H1 (cell line): ENCODE results near the gene UROD. TPM values are rescaled to one million over a fixed set of nuclear protein-coding genes. Genes with fewer than 3 reads are reported as not detected.

Experiments
- BACH1 ChIP-seq: IDR thresholded peaks from 2 replicates; pipeline ENCODE4 v1.6.1; 2012; ENCODE audit warnings: low read length, improper control_type of control experiment
- BCL11A ChIP-seq, 2 experiments: IDR thresholded peaks; one replicate each; pipeline ENCODE4 v1.6.1; 2011; ENCODE audit warnings: low read depth in 2 of 2, low read length in 2 of 2, mild to moderate bottlenecking in 2 of 2
- CHD2 ChIP-seq: IDR thresholded peaks from 2 replicates; pipeline ENCODE4 v1.6.1; 2012; ENCODE audit warnings: low read length, improper control_type of control experiment
- CHD7 ChIP-seq: fragments of 300-600 bp; sonication (generic); IDR thresholded peaks from 2 replicates; pipeline ENCODE4 v1.7.1; 2012; ENCODE audit warnings: low read length, moderate library complexity, mild to moderate bottlenecking, inconsistent platforms; ENCODE audit not compliant: insufficient replicate concordance
- EP300 ChIP-seq, 2 experiments: IDR thresholded peaks; 1 replicate in 1 of 2; 2 replicates in 1 of 2; pipeline ENCODE4 v1.6.1; 2011 to 2012; ENCODE audit warnings: low read depth in 2 of 2, low read length in 2 of 2, mild to moderate bottlenecking in 2 of 2, borderline replicate concordance in 1 of 2, inconsistent platforms in 1 of 2, moderate library complexity in 1 of 2
- EZH2 ChIP-seq: fragments of 200-600 bp; sonication (generic); IDR thresholded peaks from 2 replicates; pipeline ENCODE4 v1.7.1; 2012; ENCODE audit warnings: low read depth, mild to moderate bottlenecking, moderate library complexity, low read length, inconsistent platforms; ENCODE audit not compliant: severe bottlenecking
- NANOG ChIP-seq: IDR thresholded peaks from 2 replicates; pipeline ENCODE4 v1.6.1; 2011; ENCODE audit warnings: low read length, low read depth, mild to moderate bottlenecking, inconsistent platforms; ENCODE audit not compliant: insufficient read depth, poor library complexity, severe bottlenecking
- RNF2 ChIP-seq: fragments of 200-900, 300-1000 bp; sonication (generic); IDR thresholded peaks from 2 replicates; pipeline ENCODE4 v1.7.1; 2016; ENCODE audit warnings: borderline replicate concordance, low read depth, mild to moderate bottlenecking, antibody characterized with exemption, low read length; ENCODE audit not compliant: poor library complexity, severe bottlenecking; ENCODE audit errors: missing control alignments
- SIX5 ChIP-seq: IDR thresholded peaks from 2 replicates; pipeline ENCODE4 v1.6.1; 2011; ENCODE audit warnings: mild to moderate bottlenecking, low read depth, low read length
- SRF ChIP-seq: IDR thresholded peaks from 2 replicates; pipeline ENCODE4 v1.6.1; 2011; ENCODE audit warnings: mild to moderate bottlenecking, low read depth, low read length, moderate library complexity
- polyA plus RNA-seq, 7 experiments: library from polyadenylated mRNA; depleted of rRNA in 3 of 7; stranded (reverse) in 5 of 7; unstranded in 2 of 7; fragments of >200 nt in 5 of 7; fragments of 200-250 nt in 2 of 7; gene quantifications; 1 replicate in 5 of 7; 2 replicates in 1 of 7; 4 replicates in 1 of 7; pipeline versions ENCODE4 v1.2.1 to v1.2.3, GENCODE V29; 2011 to 2013; ENCODE audit warnings: missing spikeins in 2 of 7, mixed read lengths in 2 of 7
- total RNA-seq: library from RNA; stranded (reverse); fragmentation: NEBNext Ultra II Directional; extraction: Animal tissue kit (Norgen Biotek cat#: 25700); gene quantifications from 2 replicates; pipeline ENCODE4 v1.2.1, GENCODE V29; 2021

The UROD gene
- total and polyA plus RNA-seq, 2 of the 8 experiments (the other 6 are each of a cell fraction or from before 2014, with no cell fraction given) = 86.6 to 220 TPM

DNA sequence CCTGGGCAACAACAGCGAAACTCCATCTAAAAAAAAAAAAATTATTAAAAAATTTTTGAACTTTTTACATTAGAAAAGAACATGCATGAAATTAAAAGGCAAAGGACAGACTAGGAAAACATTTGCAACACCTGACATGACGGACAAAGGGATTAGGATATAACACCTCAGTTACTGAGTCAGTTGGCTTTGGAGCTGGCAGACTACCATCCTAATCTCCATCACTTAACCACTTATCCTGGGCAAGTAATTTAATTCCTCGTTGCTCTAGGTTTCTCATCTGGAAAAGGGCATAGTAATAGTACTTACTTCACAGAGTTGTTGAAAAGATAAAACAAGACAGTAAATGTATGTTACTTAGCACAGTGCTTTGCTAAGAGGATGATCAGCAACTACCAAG is 12.8 kb upstream of the UROD start (continued):
- TF ChIP-seq CHD7 = no peak
- TF ChIP-seq EP300 (IDR thresholded peaks at IDR 0.05; ENCODE audit: borderline replicate concordance in 1 of 2, low read depth in 2 of 2, low read length in 2 of 2) = no peak
- TF ChIP-seq CHD2 = no peak
- TF ChIP-seq BACH1 = no peak
- no peak for TF ChIP-seq SRF
- TF ChIP-seq BCL11A (IDR thresholded peaks at IDR 0.05; ENCODE audit: low read depth in 2 of 2, low read length in 2 of 2) = no peak
- TF ChIP-seq RNF2 = no peak
- TF ChIP-seq SIX5 = no peak
- no peak for TF ChIP-seq EZH2
- TF ChIP-seq NANOG = no peak
